Hepatocyte (in vitro differentiated cells): ENCODE measurements around the gene POU2F1.

Experiments
- CTCF ChIP-seq: fragments of 200-600 bp; sonication (generic); IDR thresholded peaks from 2 replicates; pipeline ENCODE4 v1.5.1; 2016; ENCODE audit warnings: antibody characterized with exemption, mild to moderate bottlenecking; ENCODE audit not compliant: poor library complexity
- EZH2 ChIP-seq: fragments of 200-600 bp; sonication (generic); IDR thresholded peaks from 2 replicates; pipeline ENCODE4 v1.6.1; 2016; ENCODE audit warnings: antibody characterized with exemption, mild to moderate bottlenecking, borderline replicate concordance
- EZH2phosphoT487 ChIP-seq: fragments of 200-600 bp; sonication (generic); IDR thresholded peaks from one replicate; pipeline ENCODE4 v1.6.1; 2018; ENCODE audit warnings: antibody characterized with exemption, mild to moderate bottlenecking, low read depth, moderate library complexity; ENCODE audit not compliant: unreplicated experiment, severe bottlenecking

- no peak for TF ChIP-seq CTCF
- TF ChIP-seq EZH2 = no peak
- TF ChIP-seq EZH2phosphoT487 = no peak
Observed at GRCh38 chr1:167360120-167360519, 139.4 kb downstream of the POU2F1 start.
